G401.6 (cell line): ENCODE data around the gene SH3TC1.

Source experiments
- FAIRE-seq: peaks from 2 replicates; lab custom pipeline; 2012; peaks lifted over from hg19 to GRCh38; lab: Jason Lieb, UNC

The SH3TC1 gene

DNA sequence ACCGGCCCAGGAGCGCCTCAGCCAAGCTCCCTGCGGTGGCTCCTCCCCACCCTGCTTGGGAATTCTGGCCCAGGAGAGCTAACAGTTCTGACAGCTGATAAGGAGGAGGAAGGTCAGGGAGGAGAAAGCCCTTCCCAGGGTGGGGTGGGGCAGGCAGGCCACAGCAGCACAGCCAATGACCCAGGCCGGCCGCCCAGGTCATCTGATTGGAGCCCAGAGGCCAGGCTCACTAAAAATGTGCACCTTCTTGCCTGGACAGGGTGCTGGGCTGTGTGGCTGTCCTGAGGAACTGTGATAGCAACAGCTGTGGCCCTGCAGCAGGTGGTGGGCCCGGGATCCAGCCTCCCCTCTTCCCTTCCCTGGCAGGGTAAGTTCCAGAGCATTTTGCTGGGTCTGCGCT lies 17.2 kb upstream of the SH3TC1 start:
- FAIRE-seq: no peak

DNA sequence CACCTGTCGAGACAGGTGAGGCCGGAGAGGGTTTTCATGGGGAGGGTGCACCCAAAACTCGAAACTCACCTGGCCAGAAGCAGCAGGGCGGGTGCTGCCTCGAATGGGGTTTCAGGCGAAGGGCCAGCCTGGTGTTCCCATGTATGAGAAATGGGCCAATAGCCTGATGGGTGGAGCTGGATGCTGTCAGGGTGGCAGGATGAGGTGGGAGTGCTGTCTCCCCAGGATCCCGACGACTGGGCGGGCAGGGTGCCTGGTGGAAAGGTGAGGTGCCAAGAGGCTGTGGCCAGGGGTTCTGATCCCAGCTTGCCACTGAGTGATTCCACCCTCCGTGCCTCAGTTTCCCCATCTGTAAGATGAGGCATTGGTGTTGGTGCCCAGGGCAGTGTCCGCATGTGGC lies 16.8 kb upstream of the SH3TC1 start:
- FAIRE-seq: no peak

- no peak for FAIRE-seq
Observed at GRCh38 chr4:8182858-8183725, 16.0 kb upstream of the SH3TC1 start.

DNA sequence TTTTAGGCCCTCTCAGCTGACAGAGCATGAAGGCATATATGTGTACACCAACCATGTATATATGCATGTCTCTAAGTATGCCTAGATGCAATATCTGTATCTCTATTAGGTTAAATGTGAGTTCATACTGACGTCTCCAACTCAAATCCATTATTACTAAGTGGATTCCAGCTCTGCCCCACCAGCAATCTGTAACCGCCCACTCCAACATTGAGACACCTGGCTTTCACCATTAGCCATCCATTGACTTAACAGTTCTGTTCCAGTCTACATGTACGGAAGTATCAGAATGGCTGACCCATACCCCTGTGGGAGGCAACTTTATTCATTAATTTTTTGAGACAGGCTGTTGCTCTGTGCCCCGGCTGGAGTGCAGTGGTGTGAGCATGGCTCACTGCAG lies 15.0 kb upstream of the SH3TC1 start:
- FAIRE-seq: no peak

DNA sequence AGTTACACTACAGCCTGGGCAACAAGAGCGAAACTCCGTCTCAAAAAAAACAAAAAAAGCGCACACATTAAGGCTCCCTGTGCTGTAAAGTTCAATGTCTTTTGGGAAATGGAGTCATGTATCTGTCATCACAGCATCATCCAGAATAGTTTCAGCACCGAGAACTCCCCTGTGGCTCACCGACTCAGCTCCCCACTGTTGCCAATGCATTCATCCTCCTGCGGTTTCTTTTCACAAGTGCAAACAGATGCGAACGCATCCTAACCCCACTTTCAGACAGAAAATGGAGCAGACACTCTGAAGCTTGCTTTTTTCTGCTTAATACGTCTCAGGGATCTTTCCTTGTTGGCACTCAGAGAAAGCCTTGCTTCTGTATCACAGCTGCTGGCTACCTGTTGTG lies 13.8 kb upstream of the SH3TC1 start:
- FAIRE-seq: no peak

DNA sequence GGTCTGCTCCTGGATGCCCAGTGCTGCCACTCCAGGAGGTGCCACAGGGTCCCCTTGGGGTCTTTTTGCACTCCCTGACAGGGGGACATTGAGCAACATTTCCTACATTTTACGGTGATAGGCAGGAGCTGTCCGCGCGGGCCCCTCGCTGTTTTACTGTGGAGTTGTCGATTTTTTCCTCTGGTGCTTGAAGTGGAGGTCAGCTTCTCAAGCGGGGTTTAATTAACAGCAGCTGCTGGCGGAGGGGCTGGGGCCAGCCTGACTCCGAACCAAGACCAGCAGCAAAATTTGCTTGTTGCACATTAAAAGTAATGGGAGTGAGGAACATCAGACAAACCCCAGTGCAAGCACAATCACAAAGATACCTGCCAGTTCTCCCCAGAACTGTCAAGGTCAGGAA lies 13.2 kb upstream of the SH3TC1 start:
- FAIRE-seq: no peak

DNA sequence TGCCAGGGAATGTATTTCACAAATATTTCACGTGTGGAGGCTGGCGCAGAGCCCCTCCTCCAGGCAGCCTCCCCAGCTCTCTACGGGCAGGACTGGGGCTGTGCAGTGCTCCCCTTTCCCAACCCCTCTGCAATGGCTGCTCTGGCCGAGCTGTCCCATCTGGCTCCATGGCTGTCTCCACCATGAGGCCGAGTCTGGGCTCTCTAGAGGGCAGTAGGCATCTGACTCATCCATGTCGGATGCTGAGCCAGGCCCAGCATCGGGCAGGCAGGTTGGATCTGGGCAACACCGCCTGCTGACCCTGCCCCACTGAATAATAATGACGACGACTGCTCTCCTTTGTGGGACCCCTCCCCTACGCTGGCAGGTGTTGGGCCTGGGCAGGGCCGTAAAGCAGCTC lies 11.0 kb upstream of the SH3TC1 start:
- FAIRE-seq: no peak

DNA sequence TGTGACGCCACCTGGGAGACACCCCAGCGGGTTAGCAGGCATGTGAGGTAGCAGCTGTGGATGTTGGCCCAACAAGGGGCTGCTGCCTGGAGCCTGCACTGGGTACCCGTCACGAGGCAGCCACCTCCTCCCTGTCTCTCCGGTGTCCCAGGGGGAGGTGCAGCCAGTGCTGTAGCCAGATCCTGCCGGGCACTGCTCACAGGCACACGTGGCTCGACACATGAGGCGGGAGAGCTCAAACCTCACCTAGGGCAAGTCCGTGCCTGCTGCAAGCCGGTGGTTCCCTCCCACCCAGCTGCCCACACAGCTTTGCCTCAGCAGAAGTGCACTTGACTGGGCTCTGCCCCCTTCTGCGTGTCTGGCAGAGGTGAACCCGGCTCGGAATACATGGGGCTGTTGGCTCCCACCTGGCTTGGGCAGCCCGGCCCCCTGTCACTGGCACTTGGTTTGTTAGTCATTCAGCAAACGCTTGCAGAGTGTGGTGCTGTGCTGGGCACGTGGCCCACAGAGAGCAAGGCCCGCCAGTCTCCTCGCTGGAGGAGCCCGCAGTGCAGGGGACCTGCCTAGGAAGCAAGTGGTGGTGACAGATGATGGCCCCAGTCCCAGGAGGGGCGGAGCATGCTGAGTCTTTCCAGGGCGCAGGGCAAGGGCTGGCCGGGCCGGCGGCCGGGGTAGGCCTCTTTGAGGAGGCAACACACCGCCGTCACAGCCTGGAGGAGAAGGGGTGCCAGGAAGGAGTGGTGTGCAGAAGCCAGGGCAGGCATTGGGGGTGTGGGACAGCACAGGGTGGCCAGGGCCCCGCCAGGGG lies 10.1 kb upstream of the SH3TC1 start:
- no peak for FAIRE-seq

DNA sequence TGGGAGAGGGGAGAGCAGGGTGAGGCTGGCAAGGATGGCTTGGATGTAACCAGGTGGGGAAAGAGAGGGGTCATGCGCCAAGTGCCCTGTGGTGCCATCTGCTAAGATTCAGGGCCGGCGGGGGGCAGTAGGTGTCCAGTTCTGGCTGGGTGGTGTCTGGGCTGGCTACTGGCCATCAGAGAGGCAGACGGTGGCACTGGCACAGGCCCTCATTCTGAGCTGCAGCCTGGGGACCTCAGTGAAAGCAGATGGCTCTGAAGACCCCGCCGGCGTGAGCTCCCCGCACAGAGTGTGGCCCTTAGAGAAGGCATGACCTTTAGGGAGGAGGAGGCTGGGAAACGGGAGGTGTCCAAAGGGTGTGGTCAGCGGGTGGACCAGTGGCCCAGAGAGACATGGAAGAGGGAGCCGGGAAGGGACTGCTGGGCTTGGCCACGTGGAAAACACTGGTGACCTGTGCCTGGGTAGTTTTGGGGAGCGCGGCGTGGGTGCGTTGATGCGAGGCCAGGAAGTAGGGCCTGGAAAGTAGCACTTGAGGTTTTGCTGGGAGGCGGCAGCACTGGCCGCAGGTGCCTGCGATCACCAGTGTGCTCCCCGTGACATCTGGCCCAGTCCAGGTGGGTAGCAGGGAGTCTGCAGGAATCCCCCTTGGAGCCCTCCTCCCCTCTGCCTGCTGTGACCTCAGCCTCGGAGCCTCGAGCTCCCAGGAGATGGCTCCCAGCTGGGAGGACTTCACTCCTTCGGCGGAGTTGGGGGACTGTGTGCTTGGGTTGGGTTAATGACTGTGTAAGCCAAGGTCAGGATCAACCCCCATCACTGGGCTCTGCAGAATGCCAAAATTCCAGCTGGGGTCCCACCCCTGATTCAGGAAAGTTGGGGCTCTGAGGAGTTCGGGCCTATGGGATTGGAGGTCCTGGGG lies 9.3 kb upstream of the SH3TC1 start:
- no peak for FAIRE-seq

DNA sequence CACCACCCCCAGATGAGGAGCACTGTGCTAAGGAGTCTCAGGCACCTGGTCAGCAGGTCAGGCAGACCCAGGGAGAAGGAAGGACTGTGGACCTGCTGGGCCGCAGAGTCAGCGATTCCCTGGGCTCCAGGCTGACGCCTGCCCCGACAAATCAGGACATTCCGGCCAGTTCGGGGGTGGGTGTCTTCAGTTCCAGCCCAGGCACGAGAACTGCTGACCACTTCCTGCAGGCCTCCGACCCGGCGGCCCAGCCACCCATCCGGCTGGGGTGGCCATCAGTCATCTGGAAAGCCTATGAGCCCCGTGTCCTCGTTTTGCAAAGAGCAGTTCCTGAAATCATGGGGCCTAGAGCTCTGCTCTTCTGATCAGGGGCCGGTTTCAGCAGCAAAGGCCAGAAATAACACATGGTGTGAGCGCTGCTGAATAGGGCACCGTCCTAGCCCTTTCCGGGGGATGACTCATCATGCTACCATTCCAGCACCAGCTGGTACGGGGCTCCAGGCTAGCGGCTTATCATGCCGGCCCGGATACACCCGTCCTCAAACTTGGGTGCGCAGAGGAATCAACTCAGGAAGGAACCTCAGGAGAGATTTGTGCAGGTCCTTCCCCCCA lies 7.8 kb upstream of the SH3TC1 start:
- no peak for FAIRE-seq

GRCh38 chr4:8192748-8193738 lies 6.0 kb upstream of the SH3TC1 start:
- no peak for FAIRE-seq

DNA sequence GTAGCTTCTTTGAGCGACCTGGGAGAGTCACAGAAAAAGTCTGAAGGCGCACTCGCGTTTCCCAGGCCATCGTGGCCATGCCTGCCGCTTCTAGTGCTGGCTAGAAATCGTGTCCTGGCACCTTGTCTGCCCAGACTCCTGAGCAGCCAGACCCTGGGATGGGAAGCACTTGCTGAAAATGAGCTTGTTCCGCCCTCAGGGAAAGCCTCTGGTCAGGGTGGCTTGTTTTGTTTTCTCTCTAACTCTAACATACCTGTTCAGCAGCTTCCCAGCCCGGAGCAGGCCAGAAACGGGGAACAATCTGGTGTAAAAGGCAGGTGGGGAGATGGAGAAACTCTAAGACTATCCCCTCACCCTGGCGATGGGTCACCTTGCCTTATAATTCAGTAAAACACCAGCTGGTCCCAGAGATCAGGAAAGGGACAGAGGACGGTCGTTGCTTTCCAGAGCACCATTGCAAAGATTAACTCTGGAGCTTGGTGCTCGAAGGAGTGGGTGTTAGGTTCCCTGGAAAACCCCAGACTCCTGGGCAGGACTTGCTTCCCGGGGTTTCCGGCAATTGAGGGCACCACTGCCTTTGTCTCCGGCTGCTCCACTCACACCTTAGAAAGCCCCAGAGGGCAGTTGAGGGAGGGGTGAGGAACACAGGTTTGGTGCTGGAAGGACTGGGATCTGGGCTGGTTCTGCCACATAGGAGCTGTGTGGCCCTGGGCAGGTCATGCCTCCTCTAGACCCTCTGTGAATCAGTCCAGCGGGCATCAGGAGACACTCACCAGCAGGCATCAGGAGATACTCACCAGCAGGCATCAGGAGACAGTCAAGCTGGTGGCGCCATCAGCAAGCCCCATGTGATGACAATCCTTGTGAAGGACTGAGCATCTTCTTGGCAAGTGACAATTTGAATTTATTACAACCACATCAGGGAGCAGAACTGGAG lies 4.5 kb upstream of the SH3TC1 start:
- no peak for FAIRE-seq

DNA sequence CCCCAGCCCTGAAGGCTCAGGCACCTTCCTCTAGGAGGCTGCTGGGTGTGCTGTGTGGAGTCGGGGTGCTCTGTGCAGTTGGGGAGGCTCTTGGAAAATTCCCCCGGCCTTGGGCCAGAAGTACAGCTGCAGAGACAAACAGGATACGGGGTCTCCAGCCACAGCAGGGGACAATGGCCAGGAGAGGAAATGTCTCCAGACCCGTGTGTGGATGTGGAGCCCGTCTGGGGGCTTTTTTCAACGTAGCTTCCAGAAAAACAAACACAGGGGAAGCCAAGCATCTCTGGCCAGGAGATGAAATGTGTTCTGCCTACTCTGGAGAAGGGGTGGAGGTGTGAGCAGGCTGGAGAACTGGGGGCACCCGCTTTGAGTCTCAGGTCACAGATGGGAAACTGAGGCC lies 3.7 kb upstream of the SH3TC1 start:
- no peak for FAIRE-seq

DNA sequence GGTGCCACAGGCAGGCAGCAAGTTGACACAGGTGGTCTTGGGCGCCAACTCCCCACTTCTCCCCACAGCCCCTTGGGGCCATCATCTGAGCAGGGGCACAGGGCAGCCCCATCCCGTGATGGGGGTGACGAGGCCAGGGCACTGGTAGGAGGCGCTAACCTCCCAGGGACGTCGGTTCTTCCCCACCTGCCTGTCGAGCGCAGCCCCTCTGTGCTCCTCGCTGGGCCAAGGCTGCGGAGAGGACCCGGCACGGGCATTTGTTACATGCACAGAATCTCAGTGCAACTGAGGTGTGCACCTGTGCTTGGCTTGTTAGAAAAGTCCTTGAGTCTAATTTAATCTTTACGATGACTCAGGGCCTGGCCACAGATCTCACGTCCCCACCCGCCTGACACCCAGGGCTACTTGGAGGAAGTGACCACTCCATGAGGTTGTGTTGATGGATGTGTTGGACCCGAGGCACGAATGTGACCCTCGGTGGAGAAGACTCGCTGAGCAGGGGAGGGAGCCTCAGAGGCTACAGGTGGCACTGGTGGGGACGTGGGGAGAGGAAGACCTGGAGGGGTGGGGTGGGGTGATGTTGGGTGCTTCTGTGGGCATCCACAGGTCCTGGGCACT lies 3.1 kb upstream of the SH3TC1 start:
- FAIRE-seq: no peak

GRCh38 chr4:8197521-8197920 lies 1.6 kb upstream of the SH3TC1 start:
- no peak for FAIRE-seq

- FAIRE-seq: no peak
Observed at GRCh38 chr4:8198206-8198905, 734 bp upstream of the SH3TC1 start.

DNA sequence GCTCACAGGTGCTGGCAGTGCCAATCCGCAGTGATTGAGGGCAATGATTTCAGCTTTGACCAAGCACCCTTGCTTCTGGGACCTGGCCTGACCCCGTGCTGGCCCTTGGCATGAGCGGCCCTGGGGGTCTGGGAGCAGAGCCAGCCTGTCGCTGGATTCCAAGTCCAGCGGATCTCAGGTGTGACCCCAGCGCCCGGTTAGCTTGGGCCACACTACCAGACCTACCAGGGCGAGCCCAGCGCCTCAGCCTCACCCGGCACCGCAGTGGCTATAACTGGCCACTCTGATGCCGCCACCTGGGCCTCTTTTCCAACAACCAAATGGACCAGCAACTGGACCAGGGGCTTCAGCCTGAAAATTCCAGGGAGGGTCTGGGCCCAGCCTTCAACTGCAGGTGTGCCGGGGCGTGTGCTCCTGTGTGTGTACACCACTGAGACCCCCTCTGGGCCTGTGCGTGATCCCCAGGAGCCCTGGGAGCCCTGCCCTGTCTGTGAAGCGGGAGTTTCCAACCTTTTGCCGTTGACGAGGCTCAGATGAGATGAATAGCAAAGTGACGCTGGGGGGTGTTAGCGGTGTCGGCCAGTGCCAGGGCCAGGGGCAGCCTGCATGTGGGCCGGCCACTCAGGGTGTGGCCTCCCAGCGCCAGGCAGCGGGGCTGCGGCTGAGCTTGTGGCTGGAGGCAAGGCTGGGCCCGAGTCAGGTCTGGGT lies 658 bp downstream of the SH3TC1 start:
- no peak for FAIRE-seq
